ENCODE measurements around the gene SUN2.

SUN2 gene

GRCh38 chr22:38740754-38741153 is 15.0 kb downstream of the SUN2 start:
- no peak for TF ChIP-seq CTCF (IDR thresholded peaks at IDR 0.05)

DNA sequence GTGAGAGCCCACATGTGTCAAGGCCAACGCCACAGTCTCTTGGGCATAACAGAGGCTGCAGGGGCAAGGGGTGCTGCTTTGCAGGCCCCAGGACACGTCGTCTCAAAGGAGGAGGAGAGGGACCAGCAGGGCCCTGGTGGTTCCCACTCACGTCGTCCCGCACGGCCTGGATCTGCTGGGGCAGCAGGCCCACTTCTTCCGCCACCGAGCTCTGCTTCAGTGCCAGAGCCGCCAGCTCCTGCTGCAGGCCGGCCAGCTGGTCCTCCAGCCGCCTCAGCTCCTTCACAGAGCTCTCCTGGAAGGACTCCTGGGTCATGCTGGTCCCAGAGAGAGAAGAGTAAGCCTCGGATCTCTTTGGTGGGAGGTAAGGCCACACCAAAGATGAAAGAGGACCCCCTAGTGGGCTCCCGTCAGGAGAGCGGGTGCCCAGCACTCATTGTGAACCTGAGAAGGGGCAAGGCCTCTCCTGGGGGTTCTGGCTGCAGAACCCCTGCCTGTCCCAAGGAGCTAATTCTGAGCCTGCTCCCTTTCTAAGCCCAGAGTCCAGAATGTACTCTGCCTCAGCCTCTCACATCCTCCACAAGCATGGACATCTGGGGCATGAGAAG is 15.6 kb downstream of the SUN2 start:
- no peak for TF ChIP-seq CTCF (IDR thresholded peaks at IDR 0.05)

DNA sequence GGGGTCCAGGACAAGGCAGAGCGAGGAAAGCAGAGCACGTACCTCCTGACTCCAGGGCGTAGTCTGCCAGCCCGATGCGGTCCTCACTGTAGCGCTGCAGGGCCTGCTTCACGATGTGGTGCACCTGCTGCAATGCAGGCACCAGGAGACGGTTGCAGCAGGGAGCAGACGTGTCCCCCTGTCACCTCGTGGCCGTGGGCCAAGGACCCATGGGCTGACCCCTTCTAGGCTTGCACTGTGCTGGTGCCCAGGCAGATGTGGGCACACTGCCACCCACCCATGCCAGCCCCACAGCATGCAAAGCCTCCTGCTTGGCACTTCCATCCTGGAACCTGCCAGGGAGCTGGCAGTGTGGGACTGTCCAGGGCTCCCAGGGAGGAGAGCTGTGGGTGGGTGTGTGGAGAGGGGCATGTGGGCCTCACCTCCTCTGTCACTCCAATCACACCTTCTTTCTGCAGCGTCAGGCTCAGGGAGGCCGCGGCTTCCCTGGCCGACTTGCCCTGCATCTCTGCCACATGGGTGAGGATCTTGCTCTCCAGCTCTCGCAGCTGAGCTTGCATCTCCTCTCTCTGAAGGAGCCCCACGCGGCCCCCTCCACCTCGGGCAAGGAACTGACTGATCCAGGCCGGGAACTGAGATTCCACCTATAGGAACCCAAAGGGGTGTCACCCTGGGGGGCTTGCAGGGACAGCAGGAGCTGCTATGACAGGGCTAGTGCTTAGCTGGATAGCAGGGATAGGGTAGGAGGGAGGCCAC is 16.3 kb downstream of the SUN2 start:
- no peak for TF ChIP-seq CTCF (IDR thresholded peaks at IDR 0.05)

GRCh38 chr22:38738475-38739070 is 17.2 kb downstream of the SUN2 start:
- no peak for TF ChIP-seq CTCF (IDR thresholded peaks at IDR 0.05)

DNA sequence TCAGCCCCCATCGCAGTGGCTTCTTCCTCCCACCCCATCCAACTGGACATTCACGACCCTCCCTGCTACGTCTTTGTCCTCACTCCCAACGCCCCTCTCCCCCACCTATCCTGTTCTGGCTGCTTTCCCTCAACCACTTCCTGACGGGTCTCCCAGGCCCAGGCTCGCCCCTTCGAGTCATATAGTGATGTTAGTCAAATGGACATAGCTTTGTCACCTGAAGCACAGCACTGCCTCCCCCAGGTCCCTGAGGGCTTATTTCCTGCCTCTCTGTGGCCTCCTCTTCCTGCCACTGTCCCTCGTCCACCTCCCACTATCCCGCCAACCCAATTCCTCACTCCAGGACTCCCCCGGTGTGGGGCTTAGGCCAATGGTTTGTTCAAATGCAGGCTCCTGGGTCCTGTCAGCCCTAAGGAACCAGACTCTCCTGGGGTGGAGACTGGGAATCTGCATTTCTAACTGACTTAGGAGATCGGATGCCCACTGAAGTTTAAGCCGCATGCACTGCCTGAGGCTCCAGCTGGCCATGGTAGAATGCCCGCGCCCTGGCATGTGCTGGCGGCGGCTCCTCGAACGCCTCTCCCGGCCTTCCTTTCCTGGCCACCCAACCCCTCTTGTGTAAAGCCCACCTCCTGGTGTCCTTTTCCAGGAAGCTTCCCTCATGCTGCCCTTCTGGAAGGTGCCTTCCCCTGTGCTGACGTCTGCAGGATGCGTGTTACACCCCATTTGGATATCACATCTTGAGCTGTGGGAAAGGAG is 18.3 kb downstream of the SUN2 start:
- no peak for TF ChIP-seq CTCF (IDR thresholded peaks at IDR 0.05)

DNA sequence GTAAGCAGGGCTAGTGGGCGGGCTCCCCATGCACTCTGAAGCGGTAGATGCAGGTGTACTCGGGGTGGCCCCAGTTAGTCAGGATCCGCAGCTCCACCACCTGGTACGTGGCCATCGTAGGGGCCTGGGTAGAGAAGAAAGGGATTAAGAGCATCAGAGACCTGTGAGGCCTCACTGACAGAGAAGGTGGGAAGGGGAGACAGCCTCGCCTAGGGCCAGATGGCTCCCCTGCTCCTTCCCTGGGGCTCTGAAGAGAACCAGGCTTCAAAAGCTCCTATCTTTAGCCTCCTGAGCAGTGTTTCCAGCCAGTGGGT is 19.6 kb downstream of the SUN2 start:
- TF ChIP-seq CTCF (IDR thresholded peaks at IDR 0.05) = no peak

GRCh38 chr22:38735465-38736256 is 20.1 kb downstream of the SUN2 start:
- no peak for TF ChIP-seq CTCF (IDR thresholded peaks at IDR 0.05)
